ENCODE results near the gene PIGO. TPM values are rescaled to one million over a fixed set of nuclear protein-coding genes. Genes with fewer than 3 reads are reported as not detected.

Gene PIGO
- total RNA-seq: 10 to 100 TPM; 11.4 to 16.6 (median 13.3) TPM

GRCh38 chr9:35096035-35096849 is at the start of gene PIGO:
Gene PIGO (minus strand): TSS chr9:35096591. CDS start chr9:35095565, 1,026 bp downstream.
- ATAC-seq (ENCODE audit: low FRiP score): peak; percentile 89
- peak in 2 of 3 donors; percentile 13 to 86 for TF ChIP-seq CTCF (IDR thresholded peaks at IDR 0.05)
- DNase-seq (ENCODE audit: low spot score): peak; percentile 56

GRCh38 chr9:35142037-35142436 is 45.6 kb upstream of the PIGO start:
- TF ChIP-seq CTCF (IDR thresholded peaks at IDR 0.05): no peak
- ATAC-seq (ENCODE audit: low FRiP score) (no peak), DNase-seq (ENCODE audit: low spot score) (no peak)

GRCh38 chr9:35140093-35140492 is 43.7 kb upstream of the PIGO start:
- no peak for DNase-seq (ENCODE audit: low spot score)
- ATAC-seq (ENCODE audit: low FRiP score): no peak
- no peak for TF ChIP-seq CTCF (IDR thresholded peaks at IDR 0.05)

- no peak for TF ChIP-seq CTCF (IDR thresholded peaks at IDR 0.05)
- no peak for DNase-seq (ENCODE audit: low spot score)
Observed at GRCh38 chr9:35136866-35137265, 40.5 kb upstream of the PIGO start.

GRCh38 chr9:35135988-35136387 is 39.6 kb upstream of the PIGO start:
- DNase-seq (ENCODE audit: low spot score): no peak
- no peak for ATAC-seq (ENCODE audit: low FRiP score)
- no peak for TF ChIP-seq CTCF (IDR thresholded peaks at IDR 0.05)

More at GRCh38 chr9:35136866-35137265, 40.5 kb upstream of the PIGO start:
- no peak for ATAC-seq (ENCODE audit: low FRiP score)

GRCh38 chr9:35134920-35135319 is 38.5 kb upstream of the PIGO start:
- no peak for TF ChIP-seq CTCF (IDR thresholded peaks at IDR 0.05)
- DNase-seq (ENCODE audit: low spot score): no peak
- no peak for ATAC-seq (ENCODE audit: low FRiP score)
